ACC112 (cell line): ENCODE data around the gene CTSW.
A peak's percentile ranks its signal among the peaks of the same experiment; 100 is the strongest.

Source experiments
- H2AFZ ChIP-seq: fragments of 200-600 bp; sonication (generic); one replicate; pipeline ENCODE4 v1.6.0; 2017; ENCODE audit warnings: antibody characterized with exemption, low read length; ENCODE audit not compliant: unreplicated experiment
- H3K27ac ChIP-seq: fragments of 200-600 bp; sonication (generic); 2 replicates; pipeline ENCODE4 v1.5.1; 2014; ENCODE audit warnings: low read depth, mild to moderate bottlenecking, antibody characterized with exemption, low read length, moderate library complexity
- H3K27me3 ChIP-seq: fragments of 200-600 bp; sonication (generic); 2 replicates; pipeline ENCODE4 v1.6.1; 2014; ENCODE audit warnings: mild to moderate bottlenecking, antibody characterized with exemption, low read length, moderate library complexity, mixed read lengths; ENCODE audit not compliant: insufficient read depth
- H3K36me3 ChIP-seq: fragments of 200-600 bp; sonication (generic); 2 replicates; pipeline ENCODE4 v1.6.1; 2016; ENCODE audit warnings: mild to moderate bottlenecking, antibody characterized with exemption, low read length, moderate library complexity, mixed read lengths; ENCODE audit not compliant: insufficient read depth
- H3K4me1 ChIP-seq: fragments of 200-600 bp; sonication (generic); one replicate; pipeline ENCODE4 v1.6.1; 2016; ENCODE audit warnings: low read length, mixed read lengths; ENCODE audit not compliant: insufficient read depth, unreplicated experiment, control insufficient read depth
- H3K4me3 ChIP-seq: fragments of 200-600 bp; sonication (generic); 2 replicates; pipeline ENCODE4 v1.5.1; 2014; ENCODE audit warnings: mild to moderate bottlenecking, low read depth, low read length
- H3K79me2 ChIP-seq: fragments of 200-600 bp; sonication (generic); one replicate; pipeline ENCODE4 v1.6.0; 2016; ENCODE audit warnings: low read length; ENCODE audit not compliant: control insufficient read depth, unreplicated experiment, insufficient read depth

CTSW gene

DNA sequence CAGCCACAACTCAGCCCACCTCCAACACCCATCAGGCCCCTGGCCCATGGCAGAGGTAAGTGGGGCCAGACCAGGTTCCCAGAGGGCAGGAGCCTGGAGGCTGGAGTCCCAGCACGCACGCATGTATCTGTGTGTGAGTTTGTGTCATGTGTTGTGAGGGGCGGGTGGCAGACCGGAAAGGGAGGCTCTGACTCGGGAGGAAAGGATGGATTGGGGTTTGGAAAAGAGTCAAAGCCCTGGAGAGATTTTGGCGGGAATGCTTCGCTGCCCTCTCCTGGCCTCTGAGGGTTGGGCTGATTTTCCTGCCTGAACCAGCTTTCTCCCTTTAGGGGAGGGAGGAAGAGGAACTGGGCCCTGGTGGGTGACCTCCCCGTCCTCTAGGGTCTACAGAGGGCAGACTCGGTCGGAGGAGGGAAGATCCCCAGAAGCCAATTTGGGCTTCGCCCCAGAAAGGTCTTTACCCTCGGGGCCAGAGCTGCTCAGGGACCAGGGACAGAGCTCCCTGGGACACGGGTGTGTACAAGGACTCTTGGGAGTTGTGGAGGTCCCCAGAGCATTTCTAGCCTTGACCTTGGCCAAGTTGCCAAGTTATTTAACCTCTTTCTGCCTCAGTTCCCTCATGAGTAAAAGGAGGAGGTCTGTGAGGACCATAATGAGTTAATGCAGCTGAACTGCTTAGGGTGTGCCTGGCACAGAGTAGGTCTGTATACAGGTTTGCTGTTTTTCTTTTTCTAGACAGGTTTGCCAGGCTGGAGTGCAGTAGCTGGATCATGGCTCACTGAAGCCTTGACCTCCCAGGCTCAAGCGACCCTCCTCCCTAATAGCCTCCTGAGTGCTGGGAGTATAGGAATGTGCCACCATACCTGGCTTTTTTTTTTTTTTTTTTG is 32.3 kb downstream of the CTSW start:
- peaks cover 74% of the 10 kb centered on the region for H3K4me1 ChIP-seq
- peak overlapping the region; percentile 91 for H3K27ac ChIP-seq
- H3K79me2 ChIP-seq: peaks cover 11% of the 10 kb centered on the region
- no peak overlapping the region for H2AFZ ChIP-seq
- no peaks in the 10 kb centered on the region for H3K36me3 ChIP-seq
- H3K27me3 ChIP-seq: no peaks in the 10 kb centered on the region
- peak overlapping the region; percentile 27; the same call in 1 of the 2 replicates for H3K4me3 ChIP-seq

DNA sequence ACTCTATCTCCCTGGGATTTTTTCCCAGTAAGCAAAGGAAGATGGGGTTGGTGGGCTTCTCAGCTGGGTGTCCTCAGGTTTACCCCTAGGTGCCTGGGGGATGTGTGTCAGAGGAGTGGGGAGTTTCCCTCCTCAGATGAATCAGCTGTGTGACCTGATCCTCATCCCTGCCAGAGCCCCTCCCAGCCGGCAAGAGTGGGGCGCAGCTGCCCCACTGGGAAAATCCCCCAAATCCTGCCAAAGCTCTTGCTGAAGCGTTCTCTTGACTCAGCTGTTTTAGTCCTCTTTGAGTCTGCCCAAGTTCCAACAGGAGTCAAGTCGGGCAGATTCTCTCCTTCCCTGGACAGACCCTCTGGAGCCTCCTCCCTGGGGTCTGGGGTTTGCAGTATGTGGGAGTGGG is 33.2 kb downstream of the CTSW start:
- H3K79me2 ChIP-seq: peaks cover 20% of the 10 kb centered on the region
- no peak overlapping the region for H3K4me3 ChIP-seq
- H3K4me1 ChIP-seq: peaks cover 78% of the 10 kb centered on the region
- peaks cover 2% of the 10 kb centered on the region; the same call in 1 of the 2 replicates for H3K36me3 ChIP-seq
- no peak overlapping the region for H2AFZ ChIP-seq
- H3K27ac ChIP-seq: peak overlapping the region; percentile 91
- H3K27me3 ChIP-seq: no peaks in the 10 kb centered on the region

GRCh38 chr11:65915101-65915820 is 35.6 kb downstream of the CTSW start:
- H3K27me3 ChIP-seq: no peaks in the 10 kb centered on the region
- peaks cover 2% of the 10 kb centered on the region; the same call in 1 of the 2 replicates for H3K36me3 ChIP-seq
- no peak overlapping the region for H2AFZ ChIP-seq
- peaks cover 76% of the 10 kb centered on the region for H3K4me1 ChIP-seq
- H3K4me3 ChIP-seq: peak overlapping the region; percentile 2; the same call in 1 of the 2 replicates
- peaks cover 38% of the 10 kb centered on the region for H3K79me2 ChIP-seq
- H3K27ac ChIP-seq: peak overlapping the region; percentile 91

DNA sequence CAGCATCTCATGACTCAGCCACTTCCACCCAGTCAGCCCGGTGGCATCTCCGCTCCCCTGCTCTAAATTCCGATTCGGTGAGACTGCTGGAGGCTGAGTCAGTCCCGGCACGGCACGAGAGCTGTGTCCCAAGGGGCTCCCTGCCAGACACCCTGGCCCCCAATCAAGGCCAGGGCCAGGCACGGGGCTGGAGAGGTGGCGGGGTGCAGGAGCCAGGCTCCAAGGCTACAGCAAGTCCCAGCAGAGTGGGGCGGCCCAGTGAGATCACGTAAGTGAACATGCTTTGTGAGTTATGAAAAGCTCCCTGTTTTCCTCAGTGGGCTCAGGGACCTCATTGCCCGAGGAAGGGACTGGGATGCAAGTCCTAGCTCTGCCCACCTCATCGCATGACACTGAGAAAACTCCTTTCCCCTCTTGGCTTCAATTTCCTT is 36.2 kb downstream of the CTSW start:
- Histone ChIP-seq H3K79me2 (peaks cover 44% of the 10 kb centered on the region), H3K4me3 (peak overlapping the region; percentile 97), H2AFZ (no peak overlapping the region), H3K4me1 (peaks cover 75% of the 10 kb centered on the region), H3K36me3 (peaks cover 5% of the 10 kb centered on the region; the same call in 1 of the 2 replicates), H3K27me3 (no peaks in the 10 kb centered on the region), H3K27ac (peak overlapping the region; percentile 91)

DNA sequence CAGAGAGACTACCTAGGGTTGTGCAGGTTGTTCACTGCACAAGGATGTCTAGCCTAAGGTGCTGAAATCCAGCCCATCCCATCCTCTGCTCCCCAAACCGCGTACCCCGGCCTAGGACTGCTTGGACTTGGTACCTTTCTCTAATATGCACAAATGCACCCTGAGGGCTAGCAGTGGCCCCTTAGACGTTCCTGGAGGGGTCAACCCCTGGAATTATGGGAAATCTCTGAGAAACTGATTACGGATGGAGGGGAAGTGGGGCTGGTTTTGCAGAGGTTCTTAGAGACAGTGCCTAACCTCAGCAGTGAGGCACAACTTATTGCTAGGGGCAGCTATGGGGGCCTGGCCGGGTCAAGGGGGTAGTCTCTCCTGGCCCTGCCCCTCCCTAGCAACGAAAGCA is 36.8 kb downstream of the CTSW start:
- Histone ChIP-seq H3K4me3 (peak overlapping the region; percentile 97), H3K4me1 (peaks cover 75% of the 10 kb centered on the region), H3K27me3 (no peaks in the 10 kb centered on the region), H2AFZ (no peak overlapping the region), H3K36me3 (peaks cover 6% of the 10 kb centered on the region; the same call in 1 of the 2 replicates), H3K79me2 (peaks cover 49% of the 10 kb centered on the region), H3K27ac (peak overlapping the region; percentile 91)

DNA sequence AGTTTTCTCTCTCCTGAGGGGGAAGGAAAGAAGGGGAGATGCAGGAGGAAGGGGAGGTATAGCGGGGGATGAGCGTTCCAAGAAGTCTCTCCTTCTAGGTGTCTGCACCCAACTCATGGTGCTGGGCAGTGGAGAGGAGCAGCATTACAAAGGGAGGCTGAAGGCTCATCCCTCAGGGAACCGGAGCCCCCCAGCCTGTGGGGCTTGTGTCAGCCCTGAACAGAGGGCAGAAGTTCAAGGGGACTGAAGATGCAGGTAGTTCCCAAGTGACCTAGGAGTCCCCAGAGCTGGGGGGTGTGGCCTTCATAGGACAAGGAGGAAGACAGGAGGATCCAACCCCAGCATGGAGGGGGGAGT is 37.4 kb downstream of the CTSW start:
- Histone ChIP-seq H3K27ac (peak overlapping the region; percentile 91), H3K4me1 (peaks cover 72% of the 10 kb centered on the region), H3K27me3 (no peaks in the 10 kb centered on the region), H3K79me2 (peaks cover 54% of the 10 kb centered on the region), H3K4me3 (peak overlapping the region; percentile 97), H3K36me3 (peaks cover 6% of the 10 kb centered on the region; the same call in 1 of the 2 replicates), H2AFZ (no peak overlapping the region)

- H2AFZ ChIP-seq: no peak overlapping the region
- H3K36me3 ChIP-seq: peaks cover 10% of the 10 kb centered on the region
- peaks cover 66% of the 10 kb centered on the region for H3K4me1 ChIP-seq
- no peaks in the 10 kb centered on the region for H3K27me3 ChIP-seq
- peaks cover 59% of the 10 kb centered on the region for H3K79me2 ChIP-seq
- H3K4me3 ChIP-seq: peak overlapping the region; percentile 97
- H3K27ac ChIP-seq: peak overlapping the region; percentile 91
Measured at GRCh38 chr11:65917434-65918210, 38.0 kb downstream of the CTSW start.

GRCh38 chr11:65918211-65919140 is 38.8 kb downstream of the CTSW start, which contains the start of gene C11orf68:
Gene C11orf68 (minus strand): TSS chr11:65919062. CDS start chr11:65919031, 31 bp downstream.
- Histone ChIP-seq H3K36me3 (peaks cover 18% of the 10 kb centered on the region), H2AFZ (peak within 1 kb of the TSS; percentile 5), H3K4me3 (peak within 1 kb of the TSS; percentile 97), H3K4me1 (peaks cover 58% of the 10 kb centered on the region), H3K27ac (peak within 1 kb of the TSS; percentile 91), H3K27me3 (no peaks in the 10 kb centered on the region), H3K79me2 (peaks cover 59% of the 10 kb centered on the region)

- peaks cover 19% of the 10 kb centered on the region for H3K36me3 ChIP-seq
- H3K4me3 ChIP-seq: peak within 1 kb of the TSS; percentile 97
- H3K79me2 ChIP-seq: peaks cover 53% of the 10 kb centered on the region
- H3K27me3 ChIP-seq: no peaks in the 10 kb centered on the region
- H2AFZ ChIP-seq: peak within 1 kb of the TSS; percentile 5
- H3K4me1 ChIP-seq: peaks cover 51% of the 10 kb centered on the region
- H3K27ac ChIP-seq: peak within 1 kb of the TSS; percentile 91
Measured at GRCh38 chr11:65919141-65919572, 39.5 kb downstream of the CTSW start, which contains the start of gene DRAP1. Gene DRAP1 (plus strand): TSS chr11:65919426. CDS start chr11:65919502, 76 bp downstream.
